CD4-positive, alpha-beta T cell (primary cell): ENCODE data around the gene FAM187B. TPM values are rescaled to one million over a fixed set of nuclear protein-coding genes. Genes with fewer than 3 reads are reported as not detected.

Source experiments
- ATAC-seq: fragments of 200-7000 bp; cut with Tn5 transposase; one replicate; pipeline ENCODE4 v1.10.0; 2022; ENCODE audit warnings: mild to moderate bottlenecking; ENCODE audit not compliant: poor library complexity
- CTCF ChIA-PET: fragments of 350-600 bp; sonication (Branson Sonifier 250); formaldehyde crosslinking; loops from one replicate; lab custom pipeline; 2021; ENCODE audit warnings: antibody characterized with exemption, inconsistent platforms; lab: Charles Lee
- POLR2A ChIA-PET: fragments of 350-600 bp; sonication (Branson Sonifier 250); formaldehyde crosslinking; loops from one replicate; lab custom pipeline; 2021; ENCODE audit warnings: antibody characterized with exemption, inconsistent platforms; lab: Charles Lee
- DNase-seq, 14 experiments: peaks; one replicate each; pipeline ENCODE4 v3.0.0-alpha.2; 2013 to 2020; ENCODE audit warnings: mixed read lengths in 2 of 14
- H3K27ac ChIP-seq, 2 donors: one replicate each; pipeline versions ENCODE4 v1.5.1 to v1.7.0; 2013; ENCODE audit warnings: low read length in 2 of 2, low read depth in 1 of 2, mild to moderate bottlenecking in 1 of 2
- H3K27me3 ChIP-seq, 2 experiments: 1 replicate in 1 of 2; 2 replicates in 1 of 2; pipeline versions ENCODE4 v1.6.1 to v1.7.0; 2013; ENCODE audit warnings: low read length in 2 of 2, control low read depth in 1 of 2, mild to moderate bottlenecking in 1 of 2, moderate library complexity in 1 of 2; ENCODE audit not compliant: insufficient read depth in 2 of 2, control insufficient read depth in 1 of 2
- H3K36me3 ChIP-seq: one replicate; pipeline ENCODE4 v1.6.1; 2013; ENCODE audit warnings: low read length, control low read depth; ENCODE audit not compliant: insufficient read depth
- H3K4me1 ChIP-seq: one replicate; pipeline ENCODE4 v1.6.1; 2013; ENCODE audit warnings: low read length, control low read depth; ENCODE audit not compliant: insufficient read depth
- H3K4me3 ChIP-seq: one replicate; pipeline ENCODE4 v1.5.1; 2013; ENCODE audit warnings: mild to moderate bottlenecking, low read length, moderate library complexity
- H3K9me3 ChIP-seq, 2 experiments: 1 replicate in 1 of 2; 2 replicates in 1 of 2; pipeline versions ENCODE4 v1.6.1 to v1.7.0; 2013; ENCODE audit warnings: low read length in 2 of 2, mild to moderate bottlenecking in 2 of 2, control low read depth in 1 of 2, moderate library complexity in 1 of 2; ENCODE audit not compliant: control insufficient read depth in 1 of 2, insufficient read depth in 1 of 2
- H3K27ac Mint-ChIP-seq: one replicate; pipeline ENCODE4 v1.8.0; 2020; ENCODE audit warnings: mixed read lengths
- H3K27me3 Mint-ChIP-seq: one replicate; pipeline ENCODE4 v1.8.0; 2021; ENCODE audit warnings: mixed read lengths
- H3K36me3 Mint-ChIP-seq: one replicate; pipeline ENCODE4 v1.8.0; 2021; ENCODE audit warnings: low read depth, mixed read lengths
- H3K4me1 Mint-ChIP-seq: one replicate; pipeline ENCODE4 v1.8.0; 2021; ENCODE audit warnings: low read depth, mixed read lengths
- H3K4me3 Mint-ChIP-seq: one replicate; pipeline ENCODE4 v1.8.0; 2020; ENCODE audit warnings: mild to moderate bottlenecking, mixed read lengths
- H3K9me3 Mint-ChIP-seq: one replicate; pipeline ENCODE4 v1.8.0; 2020; ENCODE audit warnings: mixed read lengths
- CTCF ChIP-seq: fragments of 200-600 bp; IDR thresholded peaks from one replicate; pipeline ENCODE4 v1.8.0; 2022; ENCODE audit warnings: antibody characterized with exemption, mild to moderate bottlenecking
- intact Hi-C, 2 experiments: fragments of 100-400 bp; cut with DNase I in 1 of 2; cut with micrococcal nuclease in 1 of 2; formaldehyde crosslinking; loops; one replicate each; pipeline versions ENCODE4 v1.15.1 to v1.9.0; 2023 to 2025; cut with DNase I, micrococcal nuclease
- polyA plus RNA-seq, 2 donors: library from polyadenylated mRNA; unstranded; fragments of 120-200 nt; gene quantifications; one replicate each; pipeline ENCODE4 v1.2.1, GENCODE V29; 2013
- total RNA-seq, 174 experiments: library from RNA in 2 of 174; stranded (reverse) in 2 of 174; gene quantifications; one replicate each; pipeline ENCODE4 v1.2.3 and lab custom pipeline; 2021 to 2026

The FAM187B gene
- not detected for total RNA-seq
- not detected for polyA plus RNA-seq (2013, experiment 1 of 2)
- polyA plus RNA-seq (2013, experiment 2 of 2): not detected
- 0 to 0.40 (median 0) reads per million in 172 experiments for total RNA-seq (lab: John Stamatoyannopoulos, UW)

GRCh38 chr19:35228177-35228930 lies at the start of gene FAM187B:
FAM187B (minus strand) TSS chr19:35228739; CDS start chr19:35228680, 59 bp downstream.
- H3K4me3 ChIP-seq: no peak within 1 kb of the TSS
- ChIA-PET POLR2A (interaction anchor here (1.1 to 1.4 kb wide), 2 partner anchors 11 to 13 kb away, joined by 3 to 5 read pairs; no protein-coding TSS in a partner anchor), CTCF (no interaction called here)
- DNase-seq: no peak
- no peak for ATAC-seq
- H3K9me3 ChIP-seq: no peaks in the 10 kb centered on the region
- peaks cover 20% of the 10 kb centered on the region for H3K4me1 ChIP-seq
- intact Hi-C loops: no loop called here
- Mint-ChIP-seq H3K9me3 (no peaks in the 10 kb centered on the region), H3K27me3 (no peaks in the 10 kb centered on the region), H3K36me3 (no peaks in the 10 kb centered on the region), H3K27ac (no peak within 1 kb of the TSS), H3K4me3 (no peak within 1 kb of the TSS), H3K4me1 (peaks cover 16% of the 10 kb centered on the region)
- H3K27me3 ChIP-seq: no peaks in the 10 kb centered on the region
- H3K27ac ChIP-seq: no peak within 1 kb of the TSS
- H3K36me3 ChIP-seq: no peaks in the 10 kb centered on the region
- no peak for TF ChIP-seq CTCF

GRCh38 chr19:35276706-35277281 lies 48.3 kb upstream of the FAM187B start:
- H3K27me3 ChIP-seq: no peaks in the 10 kb centered on the region
- H3K4me1 ChIP-seq: peaks cover 8% of the 10 kb centered on the region
- Mint-ChIP-seq H3K36me3 (peaks cover 66% of the 10 kb centered on the region), H3K9me3 (no peaks in the 10 kb centered on the region), H3K4me3 (peak overlapping the region; percentile 7), H3K27me3 (peaks cover 5% of the 10 kb centered on the region), H3K4me1 (peaks cover 14% of the 10 kb centered on the region), H3K27ac (peak overlapping the region; percentile 20)
- H3K9me3 ChIP-seq: no peaks in the 10 kb centered on the region
- CTCF ChIA-PET: no interaction called here
- ATAC-seq (no peak), DNase-seq (peak in 1 of 14 experiments; percentile 16)
- H3K27ac ChIP-seq: no peak overlapping the region
- intact Hi-C loops: no loop called here
- TF ChIP-seq CTCF: no peak
- H3K4me3 ChIP-seq: no peak overlapping the region
- POLR2A ChIA-PET: interaction anchor here (0.6 kb wide), 1 partner anchor 27 kb away, joined by 3 read pairs; no protein-coding TSS in a partner anchor
- peaks cover 68% of the 10 kb centered on the region for H3K36me3 ChIP-seq

GRCh38 chr19:35274323-35274722 lies 45.8 kb upstream of the FAM187B start:
- no peak for TF ChIP-seq CTCF
- Mint-ChIP-seq H3K4me3 (no peak overlapping the region), H3K4me1 (peaks cover 21% of the 10 kb centered on the region), H3K27ac (no peak overlapping the region), H3K27me3 (no peaks in the 10 kb centered on the region), H3K36me3 (peaks cover 84% of the 10 kb centered on the region), H3K9me3 (no peaks in the 10 kb centered on the region)
- Histone ChIP-seq H3K36me3 (peaks cover 84% of the 10 kb centered on the region), H3K27me3 (no peaks in the 10 kb centered on the region), H3K4me3 (no peak overlapping the region), H3K9me3 (no peaks in the 10 kb centered on the region), H3K4me1 (peaks cover 24% of the 10 kb centered on the region), H3K27ac (no peak overlapping the region)
- ChIA-PET CTCF (interaction anchor here (1.2 kb wide), 1 partner anchor 221 kb away, joined by 3 read pairs; no protein-coding TSS in a partner anchor), POLR2A (interaction anchor here (1.1 to 1.5 kb wide), 3 partner anchors 16 to 57 kb away, joined by 3 to 5 read pairs (median 3); no protein-coding TSS in a partner anchor)
- DNase-seq (peak in 1 of 14 experiments; percentile 8), ATAC-seq (no peak)
- intact Hi-C loops: loop anchor here in 1 of 2 experiments (5.0 kb wide), 1 partner anchor 223 kb away; no protein-coding TSS in a partner anchor
